Measurements from ENCODE around the gene PRKAR1B.

PRKAR1B gene

GRCh38 chr7:749140-749551 is 22.1 kb upstream of the PRKAR1B start:
- Mint-ChIP-seq H3K9me3 (no peaks in the 10 kb centered on the region), H3K27me3 (ENCODE audit: low read depth, poor library complexity) (no peaks in the 10 kb centered on the region), H3K4me1 (peaks cover 16% of the 10 kb centered on the region), H3K27ac (peak overlapping the region; percentile 50), H3K4me3 (no peak overlapping the region), H3K36me3 (ENCODE audit: low read depth) (peaks cover 41% of the 10 kb centered on the region)
- no peak for TF ChIP-seq CTCF (IDR thresholded peaks at IDR 0.05)
- no peak for DNase-seq

GRCh38 chr7:748446-748845 is 21.4 kb upstream of the PRKAR1B start:
- H3K4me1 Mint-ChIP-seq, result peaks cover 16% of the 10 kb centered on the region
- peak overlapping the region; percentile 54 for H3K27ac Mint-ChIP-seq
- no peak for DNase-seq
- peaks cover 38% of the 10 kb centered on the region for H3K36me3 Mint-ChIP-seq (ENCODE audit: low read depth)
- TF ChIP-seq CTCF (IDR thresholded peaks at IDR 0.05), result no peak
- no peaks in the 10 kb centered on the region for H3K27me3 Mint-ChIP-seq (ENCODE audit: low read depth, poor library complexity)
- no peaks in the 10 kb centered on the region for H3K9me3 Mint-ChIP-seq
- no peak overlapping the region for H3K4me3 Mint-ChIP-seq

- no peak for DNase-seq
- no peak overlapping the region for H3K4me3 Mint-ChIP-seq
- H3K4me1 Mint-ChIP-seq, result peaks cover 16% of the 10 kb centered on the region
- peaks cover 39% of the 10 kb centered on the region for H3K36me3 Mint-ChIP-seq (ENCODE audit: low read depth)
- no peaks in the 10 kb centered on the region for H3K27me3 Mint-ChIP-seq (ENCODE audit: low read depth, poor library complexity)
- H3K9me3 Mint-ChIP-seq, result no peaks in the 10 kb centered on the region
- H3K27ac Mint-ChIP-seq, result peak overlapping the region; percentile 97
- no peak for TF ChIP-seq CTCF (IDR thresholded peaks at IDR 0.05)
These were observed 20.1 kb upstream of the PRKAR1B start for GRCh38 chr7:747186-747585.

GRCh38 chr7:746155-747061 is 19.3 kb upstream of the PRKAR1B start:
- TF ChIP-seq CTCF (IDR thresholded peaks at IDR 0.05), result no peak
- H3K4me1 Mint-ChIP-seq, result peaks cover 16% of the 10 kb centered on the region
- no peak for DNase-seq
- H3K36me3 Mint-ChIP-seq (ENCODE audit: low read depth), result peaks cover 38% of the 10 kb centered on the region
- no peaks in the 10 kb centered on the region for H3K9me3 Mint-ChIP-seq
- no peak overlapping the region for H3K27ac Mint-ChIP-seq
- no peaks in the 10 kb centered on the region for H3K27me3 Mint-ChIP-seq (ENCODE audit: low read depth, poor library complexity)
- no peak overlapping the region for H3K4me3 Mint-ChIP-seq

- no peak overlapping the region for H3K4me3 Mint-ChIP-seq
- H3K4me1 Mint-ChIP-seq, result peaks cover 16% of the 10 kb centered on the region
- H3K9me3 Mint-ChIP-seq, result no peaks in the 10 kb centered on the region
- TF ChIP-seq CTCF (IDR thresholded peaks at IDR 0.05), result no peak
- peaks cover 43% of the 10 kb centered on the region for H3K36me3 Mint-ChIP-seq (ENCODE audit: low read depth)
- H3K27me3 Mint-ChIP-seq (ENCODE audit: low read depth, poor library complexity), result no peaks in the 10 kb centered on the region
- DNase-seq, result no peak
- H3K27ac Mint-ChIP-seq, result peak overlapping the region; percentile 95
These were observed 18.5 kb upstream of the PRKAR1B start for GRCh38 chr7:745431-746154.
